ENCODE data around the gene POLR2L. TPM values are rescaled to one million over a fixed set of nuclear protein-coding genes. Genes with fewer than 3 reads are reported as not detected.

POLR2L gene
- 129 TPM for polyA plus RNA-seq (2013, experiment 1 of 2)
- 129 TPM for polyA plus RNA-seq (2013, experiment 2 of 2)

DNA sequence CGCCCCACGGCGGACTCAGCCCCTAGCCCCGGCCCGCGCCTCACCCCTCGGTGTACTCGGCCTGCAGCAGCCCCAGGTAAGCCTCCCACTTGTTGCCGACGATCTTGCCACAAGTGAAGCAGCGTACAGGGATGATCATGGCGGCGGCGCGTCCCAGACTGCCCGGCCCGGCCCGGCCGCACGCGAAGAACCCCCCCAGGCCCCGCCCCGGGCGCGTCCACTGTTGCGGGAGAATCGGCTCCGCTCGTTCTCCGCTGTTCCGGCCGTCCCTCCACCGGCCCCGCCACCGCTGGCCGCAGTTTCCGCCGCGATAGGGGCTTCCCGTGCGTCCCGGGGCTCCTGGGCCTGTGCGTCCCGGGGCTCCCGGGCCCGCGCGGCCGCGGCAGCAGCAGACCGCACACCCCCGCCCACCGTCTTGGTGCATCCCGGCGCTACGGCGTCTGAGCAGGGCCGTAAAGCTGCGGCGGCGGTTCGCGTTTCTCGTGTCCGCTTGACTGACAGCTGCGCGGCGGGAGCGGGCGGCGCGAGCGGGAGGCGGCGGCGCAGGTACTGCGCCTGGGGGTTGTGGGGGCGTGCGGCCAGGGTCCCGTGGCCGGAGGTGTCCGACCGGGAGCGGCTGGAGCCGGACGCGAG, at the start of gene POLR2L, which contains the start of gene TSPAN4:
Gene POLR2L (minus strand): TSS at position 160 of the 633 bp plus-strand sequence. CDS start 21 bp downstream, at position 139.
Gene TSPAN4 (plus strand): TSS at position 483 of the 633 bp plus-strand sequence. CDS start 7,453 bp downstream, outside the sequence.
- H3K9me3 ChIP-seq (replicated peaks in 1 of 2; ENCODE audit: control insufficient read depth in 2 of 2, insufficient read depth in 1 of 2, low read depth in 1 of 2, low read length in 2 of 2) = no peaks in the 10 kb centered on the region
- H2AK5ac ChIP-seq (ENCODE audit: low read depth, low read length) = peak within 1 kb of the TSS; percentile 100
- H3K36me3 ChIP-seq (replicated peaks in 1 of 2; ENCODE audit: control insufficient read depth in 2 of 2, insufficient read depth in 2 of 2, low read length in 2 of 2) = peaks cover 35 to 40% of the 10 kb centered on the region in 2 donors
- no peak within 1 kb of the TSS for H4K8ac ChIP-seq (ENCODE audit: low read depth, low read length)
- H2BK120ac ChIP-seq (ENCODE audit: low read depth, low read length) = peak within 1 kb of the TSS; percentile 91
- peak; percentile 90 for DNase-seq (ENCODE audit: low spot score)
- H2BK5ac ChIP-seq (ENCODE audit: low read length) = peak within 1 kb of the TSS; percentile 99
- peak within 1 kb of the TSS; percentile 98 for H2BK15ac ChIP-seq (ENCODE audit: low read length)
- peak within 1 kb of the TSS; percentile 89 for H3K23ac ChIP-seq (ENCODE audit: low read depth, low read length, poor library complexity)
- no peaks in the 10 kb centered on the region for H3K27me3 ChIP-seq (ENCODE audit: control insufficient read depth in 3 of 3, insufficient read depth in 3 of 3, low read depth in 1 of 3, low read length in 3 of 3)
- peaks cover 24% of the 10 kb centered on the region for H3K79me1 ChIP-seq (ENCODE audit: low read depth, low read length)
- H3K4ac ChIP-seq (ENCODE audit: low read length) = no peak within 1 kb of the TSS
- peak within 1 kb of the TSS; percentile 83 for H3K4me2 ChIP-seq (ENCODE audit: insufficient read depth, low read length, poor library complexity, severe bottlenecking)
- peak within 1 kb of the TSS; percentile 99 for H3K18ac ChIP-seq (ENCODE audit: low read length)
- peaks cover 23 to 28% of the 10 kb centered on the region in 2 donors for H3K4me1 ChIP-seq (ENCODE audit: control insufficient read depth in 2 of 2, insufficient read depth in 1 of 2, low read depth in 1 of 2, low read length in 2 of 2)
- peak within 1 kb of the TSS; percentile 89 for H3K14ac ChIP-seq (ENCODE audit: low read length)
- peak within 1 kb of the TSS; percentile 84 for H3K27ac ChIP-seq (replicated peaks; ENCODE audit: low read length)
- H2BK12ac ChIP-seq (ENCODE audit: low read length) = peak within 1 kb of the TSS; percentile 69
- H4K91ac ChIP-seq (ENCODE audit: low read depth, low read length, poor library complexity) = peak within 1 kb of the TSS; percentile 72
- H3K9ac ChIP-seq (ENCODE audit: low read depth, low read length, poor library complexity) = peak within 1 kb of the TSS; percentile 98
- H3K4me3 ChIP-seq (ENCODE audit: low read length in 2 of 2) = peak within 1 kb of the TSS; percentile 96
- peak within 1 kb of the TSS; percentile 99 for H2AFZ ChIP-seq (ENCODE audit: low read length)
- WGBS, 2 donors (ENCODE audit: extremely low coverage in 2 of 2, insufficient read length in 2 of 2, insufficient replicate concordance in 1 of 2) = no CpG with 5 or more reads among the region's 87 CpGs

DNA sequence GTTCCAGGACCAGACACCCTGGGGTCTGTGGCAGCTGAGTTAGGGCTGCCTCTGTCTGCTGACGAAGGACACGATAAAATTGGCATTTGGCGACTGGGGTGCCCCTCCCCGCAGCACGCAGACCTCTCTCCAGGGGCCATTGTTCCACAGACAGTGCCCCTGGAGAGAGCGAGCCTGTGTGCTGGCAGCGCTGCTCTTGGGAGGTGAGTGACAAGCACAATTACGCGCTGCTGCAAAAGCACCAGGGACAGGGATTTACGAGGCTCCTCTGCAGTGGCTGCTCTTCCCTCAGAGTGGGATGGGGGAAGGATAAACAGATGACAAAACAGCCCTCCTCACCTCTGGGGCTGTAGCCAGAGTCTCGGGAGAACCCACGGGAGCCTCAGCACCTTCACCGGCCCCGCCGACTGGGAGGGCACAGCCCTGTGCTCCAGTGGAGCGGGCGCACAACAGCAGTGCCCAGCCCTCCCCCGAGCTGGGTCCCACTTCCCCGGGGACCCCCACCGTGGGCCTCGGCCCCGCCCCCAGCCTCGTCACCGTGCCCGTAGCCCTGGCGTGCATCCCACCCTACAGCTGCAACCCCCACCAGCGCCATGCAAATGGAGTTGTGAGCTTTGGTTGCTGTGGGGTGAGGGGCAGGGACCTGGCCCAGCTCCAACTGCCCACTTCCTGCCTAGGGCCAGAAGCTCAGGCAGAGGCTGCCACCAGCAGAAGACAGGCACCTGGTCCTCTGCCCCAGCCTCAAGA, 48.6 kb upstream of the POLR2L start:
- no CpG with 5 or more reads among the region's 27 CpGs for WGBS, 2 donors (ENCODE audit: extremely low coverage in 2 of 2, insufficient read length in 2 of 2, insufficient replicate concordance in 1 of 2)

DNA sequence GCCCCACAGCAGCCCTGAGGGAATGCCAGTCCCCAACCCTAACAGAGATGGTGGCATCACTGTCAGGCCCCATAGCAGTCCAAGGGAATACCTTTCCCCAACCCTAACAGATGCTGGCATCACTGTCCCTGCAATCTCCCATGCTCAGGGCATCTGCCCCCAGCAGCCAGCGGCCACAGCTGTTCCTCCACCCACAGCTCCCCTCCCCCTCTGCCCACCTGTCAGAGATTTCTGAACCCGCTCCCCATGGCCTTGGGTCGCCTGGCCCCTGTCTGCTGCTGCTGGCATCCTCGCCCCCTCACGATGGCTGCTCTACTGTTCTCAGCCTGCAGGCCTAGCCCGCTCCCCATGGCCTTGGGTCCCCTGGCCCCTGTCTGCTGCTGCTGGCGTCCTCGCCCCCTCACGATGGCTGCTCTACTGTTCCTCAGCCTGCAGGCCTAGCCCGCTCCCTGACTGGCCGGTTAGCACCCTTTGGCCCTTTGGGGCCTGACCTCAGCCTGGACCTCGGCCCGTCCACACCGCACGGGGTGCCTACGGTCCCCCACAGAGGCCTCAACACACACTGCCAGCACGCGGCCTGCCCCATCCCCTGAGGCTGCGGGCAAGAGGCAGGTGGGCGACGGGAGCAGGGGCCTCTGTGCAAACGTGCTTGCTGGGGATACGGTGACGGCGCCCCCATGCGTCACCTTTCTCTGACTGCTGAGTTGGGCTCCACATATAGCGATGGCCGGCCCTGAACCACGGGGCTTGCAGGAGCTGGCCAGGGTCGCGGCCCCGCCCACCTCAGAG, 47.6 kb upstream of the POLR2L start:
- Histone ChIP-seq H3K27me3 (ENCODE audit: control insufficient read depth in 3 of 3, insufficient read depth in 3 of 3, low read depth in 1 of 3, low read length in 3 of 3) (no peaks in the 10 kb centered on the region), H3K36me3 (replicated peaks in 1 of 2; ENCODE audit: control insufficient read depth in 2 of 2, insufficient read depth in 2 of 2, low read length in 2 of 2) (peaks cover 14 to 36% of the 10 kb centered on the region in 2 donors), H3K9me3 (replicated peaks in 1 of 2; ENCODE audit: control insufficient read depth in 2 of 2, insufficient read depth in 1 of 2, low read depth in 1 of 2, low read length in 2 of 2) (no peaks in the 10 kb centered on the region), H3K18ac (ENCODE audit: low read length) (peak overlapping the region; percentile 83), H3K23ac (ENCODE audit: low read depth, low read length, poor library complexity) (peak overlapping the region; percentile 85), H3K9ac (ENCODE audit: low read depth, low read length, poor library complexity) (peak overlapping the region; percentile 74), H3K4ac (ENCODE audit: low read length) (peak overlapping the region; percentile 11), H2AFZ (ENCODE audit: low read length) (no peak overlapping the region), H3K4me3 (ENCODE audit: low read length in 2 of 2) (no peak overlapping the region), H2AK5ac (ENCODE audit: low read depth, low read length) (peak overlapping the region; percentile 96), H3K4me2 (ENCODE audit: insufficient read depth, low read length, poor library complexity, severe bottlenecking) (no peak overlapping the region), H2BK120ac (ENCODE audit: low read depth, low read length) (peak overlapping the region; percentile 72), H4K8ac (ENCODE audit: low read depth, low read length) (peak overlapping the region; percentile 43), H2BK15ac (ENCODE audit: low read length) (no peak overlapping the region), H3K27ac (replicated peaks; ENCODE audit: low read length) (no peak overlapping the region), H4K91ac (ENCODE audit: low read depth, low read length, poor library complexity) (no peak overlapping the region), H3K14ac (ENCODE audit: low read length) (peak overlapping the region; percentile 100), H3K79me1 (ENCODE audit: low read depth, low read length) (peaks cover 8% of the 10 kb centered on the region), H2BK12ac (ENCODE audit: low read length) (peak overlapping the region; percentile 66), H3K4me1 (ENCODE audit: control insufficient read depth in 2 of 2, insufficient read depth in 1 of 2, low read depth in 1 of 2, low read length in 2 of 2) (peaks cover 0 to 12% of the 10 kb centered on the region in 2 donors), H2BK5ac (ENCODE audit: low read length) (peak overlapping the region; percentile 78)
- WGBS, 2 donors (ENCODE audit: extremely low coverage in 2 of 2, insufficient read length in 2 of 2, insufficient replicate concordance in 1 of 2) = no CpG with 5 or more reads among the region's 32 CpGs
- DNase-seq (ENCODE audit: low spot score) = no peak

More for the DNA sequence above, 48.6 kb upstream of the POLR2L start:
- H3K14ac ChIP-seq (ENCODE audit: low read length) = no peak overlapping the region
- H2BK12ac ChIP-seq (ENCODE audit: low read length) = peak overlapping the region; percentile 16
- H3K4me1 ChIP-seq (ENCODE audit: control insufficient read depth in 2 of 2, insufficient read depth in 1 of 2, low read depth in 1 of 2, low read length in 2 of 2) = peaks cover 0 to 12% of the 10 kb centered on the region in 2 donors
- peak overlapping the region; percentile 78 for H2BK5ac ChIP-seq (ENCODE audit: low read length)
- peak overlapping the region; percentile 96 for H2AK5ac ChIP-seq (ENCODE audit: low read depth, low read length)
- no peaks in the 10 kb centered on the region for H3K27me3 ChIP-seq (ENCODE audit: control insufficient read depth in 3 of 3, insufficient read depth in 3 of 3, low read depth in 1 of 3, low read length in 3 of 3)
- no peaks in the 10 kb centered on the region for H3K9me3 ChIP-seq (replicated peaks in 1 of 2; ENCODE audit: control insufficient read depth in 2 of 2, insufficient read depth in 1 of 2, low read depth in 1 of 2, low read length in 2 of 2)
- H3K18ac ChIP-seq (ENCODE audit: low read length) = peak overlapping the region; percentile 71
- no peak overlapping the region for H3K9ac ChIP-seq (ENCODE audit: low read depth, low read length, poor library complexity)
- no peak overlapping the region for H4K8ac ChIP-seq (ENCODE audit: low read depth, low read length)
- no peak for DNase-seq (ENCODE audit: low spot score)
- no peak overlapping the region for H3K23ac ChIP-seq (ENCODE audit: low read depth, low read length, poor library complexity)
- H3K4me3 ChIP-seq (ENCODE audit: low read length in 2 of 2) = no peak overlapping the region
- H3K4me2 ChIP-seq (ENCODE audit: insufficient read depth, low read length, poor library complexity, severe bottlenecking) = no peak overlapping the region
- H3K27ac ChIP-seq (replicated peaks; ENCODE audit: low read length) = peak overlapping the region; percentile 31
- peaks cover 14 to 29% of the 10 kb centered on the region in 2 donors for H3K36me3 ChIP-seq (replicated peaks in 1 of 2; ENCODE audit: control insufficient read depth in 2 of 2, insufficient read depth in 2 of 2, low read length in 2 of 2)
- H2BK15ac ChIP-seq (ENCODE audit: low read length) = peak overlapping the region; percentile 49
- H4K91ac ChIP-seq (ENCODE audit: low read depth, low read length, poor library complexity) = no peak overlapping the region
- H3K4ac ChIP-seq (ENCODE audit: low read length) = peak overlapping the region; percentile 53
- no peak overlapping the region for H2AFZ ChIP-seq (ENCODE audit: low read length)
- H3K79me1 ChIP-seq (ENCODE audit: low read depth, low read length) = peaks cover 8% of the 10 kb centered on the region
- H2BK120ac ChIP-seq (ENCODE audit: low read depth, low read length) = no peak overlapping the region
